Nephron progenitor cell (in vitro differentiated cells): ENCODE results near the gene FN3KRP.

Experiments
- DNase-seq: peaks from one replicate; pipeline ENCODE4 v3.0.0; 2021
- H3K27ac Mint-ChIP-seq: 2 replicates; pipeline ENCODE4 v1.8.0; 2021; ENCODE audit warnings: mild to moderate bottlenecking, moderate library complexity, mixed read lengths
- H3K27me3 Mint-ChIP-seq: 2 replicates; pipeline ENCODE4 v1.8.0; 2021; ENCODE audit warnings: mild to moderate bottlenecking, low read depth, mixed read lengths; ENCODE audit not compliant: poor library complexity
- H3K36me3 Mint-ChIP-seq: 2 replicates; pipeline ENCODE4 v1.8.0; 2021; ENCODE audit warnings: low read depth, mixed read lengths
- H3K4me1 Mint-ChIP-seq: 2 replicates; pipeline ENCODE4 v1.8.0; 2021; ENCODE audit warnings: mixed read lengths
- H3K4me3 Mint-ChIP-seq: 2 replicates; pipeline ENCODE4 v1.8.0; 2021; ENCODE audit warnings: mild to moderate bottlenecking, moderate library complexity, mixed read lengths
- H3K9me3 Mint-ChIP-seq: 2 replicates; pipeline ENCODE4 v1.8.0; 2021; ENCODE audit warnings: mild to moderate bottlenecking, moderate library complexity, mixed read lengths
- TF ChIP-seq, protein P1 (sequence below): fragments of 200-600 bp; sonication (generic); IDR thresholded peaks from 2 replicates; pipeline ENCODE4 v1.5.0; 2021; ENCODE audit warnings: antibody characterized with exemption

Gene FN3KRP

DNA sequence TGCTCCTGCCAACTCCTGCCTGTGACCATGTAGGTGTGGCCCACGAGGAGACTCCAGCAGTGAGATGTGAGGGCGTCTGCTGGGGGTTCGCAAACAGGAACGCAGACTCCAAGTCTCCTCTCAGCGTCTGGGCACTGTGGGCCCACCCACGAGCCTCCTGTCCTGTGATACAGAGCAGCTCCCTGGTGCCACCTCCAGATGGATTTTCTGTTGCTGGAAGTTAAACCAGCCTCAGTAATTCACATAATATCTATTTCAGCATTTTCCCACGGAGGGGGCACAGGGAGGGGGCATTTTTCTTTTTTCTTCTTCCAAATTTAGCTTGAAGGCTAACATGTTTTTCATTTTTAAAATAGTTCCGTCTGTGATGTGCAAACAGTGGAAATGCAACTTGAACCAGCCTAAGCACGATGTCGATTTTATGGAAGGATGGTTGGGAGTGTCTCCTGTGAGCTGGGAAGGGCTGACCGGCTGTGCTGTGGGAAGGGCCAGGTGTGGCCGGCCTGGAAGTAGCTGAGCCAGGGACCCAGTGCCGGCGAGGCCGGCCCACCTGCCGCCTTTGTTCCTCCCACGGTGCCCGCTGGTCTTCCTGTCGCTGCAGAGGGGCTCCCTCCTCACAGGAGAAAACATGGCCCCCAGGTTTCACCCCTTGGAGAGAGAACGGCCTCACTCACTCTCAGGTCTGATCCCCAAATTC, 14.1 kb upstream of the FN3KRP start:
- peaks cover 24% of the 10 kb centered on the region for H3K4me1 Mint-ChIP-seq
- no peak overlapping the region for H3K4me3 Mint-ChIP-seq
- peaks cover 35% of the 10 kb centered on the region for H3K27me3 Mint-ChIP-seq
- no peaks in the 10 kb centered on the region for H3K9me3 Mint-ChIP-seq
- TF ChIP-seq, protein P1, sequence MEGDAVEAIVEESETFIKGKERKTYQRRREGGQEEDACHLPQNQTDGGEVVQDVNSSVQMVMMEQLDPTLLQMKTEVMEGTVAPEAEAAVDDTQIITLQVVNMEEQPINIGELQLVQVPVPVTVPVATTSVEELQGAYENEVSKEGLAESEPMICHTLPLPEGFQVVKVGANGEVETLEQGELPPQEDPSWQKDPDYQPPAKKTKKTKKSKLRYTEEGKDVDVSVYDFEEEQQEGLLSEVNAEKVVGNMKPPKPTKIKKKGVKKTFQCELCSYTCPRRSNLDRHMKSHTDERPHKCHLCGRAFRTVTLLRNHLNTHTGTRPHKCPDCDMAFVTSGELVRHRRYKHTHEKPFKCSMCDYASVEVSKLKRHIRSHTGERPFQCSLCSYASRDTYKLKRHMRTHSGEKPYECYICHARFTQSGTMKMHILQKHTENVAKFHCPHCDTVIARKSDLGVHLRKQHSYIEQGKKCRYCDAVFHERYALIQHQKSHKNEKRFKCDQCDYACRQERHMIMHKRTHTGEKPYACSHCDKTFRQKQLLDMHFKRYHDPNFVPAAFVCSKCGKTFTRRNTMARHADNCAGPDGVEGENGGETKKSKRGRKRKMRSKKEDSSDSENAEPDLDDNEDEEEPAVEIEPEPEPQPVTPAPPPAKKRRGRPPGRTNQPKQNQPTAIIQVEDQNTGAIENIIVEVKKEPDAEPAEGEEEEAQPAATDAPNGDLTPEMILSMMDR = no peak
- no peak for DNase-seq
- no peaks in the 10 kb centered on the region for H3K36me3 Mint-ChIP-seq
- H3K27ac Mint-ChIP-seq = no peak overlapping the region

DNA sequence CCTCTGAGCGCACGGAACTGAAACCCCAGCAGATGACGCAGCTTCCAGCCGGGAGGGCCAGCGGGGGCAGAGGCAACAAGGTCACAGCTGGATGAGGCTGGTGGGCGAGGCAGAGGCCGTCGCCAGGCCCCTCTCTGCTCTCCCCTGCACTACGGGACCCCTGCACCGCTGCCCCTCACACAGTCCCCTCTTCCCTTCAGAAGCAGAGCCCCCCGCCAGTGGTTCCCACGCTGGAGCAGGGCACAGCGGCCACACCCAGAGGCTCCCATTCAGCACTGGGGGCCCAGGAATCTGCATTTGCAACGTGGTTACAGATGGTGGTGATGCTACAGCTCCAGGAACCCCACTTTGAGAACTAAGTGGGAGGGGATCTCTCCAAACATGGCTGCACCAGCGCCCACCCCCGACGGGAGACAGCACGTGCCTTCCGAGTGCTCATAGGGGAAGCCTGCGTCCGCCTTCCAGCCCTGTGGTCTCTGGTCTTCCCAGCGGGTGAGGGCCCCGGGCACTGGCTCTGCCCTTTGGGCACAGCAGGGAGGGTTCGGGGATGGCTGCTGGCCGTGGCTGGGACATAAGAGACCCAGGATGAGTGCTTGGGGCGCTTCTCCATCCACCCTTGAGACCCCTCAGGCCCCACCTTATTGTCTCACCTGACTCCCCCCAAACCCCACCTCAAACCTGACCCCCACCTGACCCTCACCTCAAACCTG, 13.3 kb upstream of the FN3KRP start:
- peaks cover 28% of the 10 kb centered on the region for H3K4me1 Mint-ChIP-seq
- H3K27ac Mint-ChIP-seq = no peak overlapping the region
- peaks cover 38% of the 10 kb centered on the region for H3K27me3 Mint-ChIP-seq
- TF ChIP-seq, protein P1 = no peak
- no peaks in the 10 kb centered on the region for H3K9me3 Mint-ChIP-seq
- H3K4me3 Mint-ChIP-seq = no peak overlapping the region
- H3K36me3 Mint-ChIP-seq = no peaks in the 10 kb centered on the region
- no peak for DNase-seq

DNA sequence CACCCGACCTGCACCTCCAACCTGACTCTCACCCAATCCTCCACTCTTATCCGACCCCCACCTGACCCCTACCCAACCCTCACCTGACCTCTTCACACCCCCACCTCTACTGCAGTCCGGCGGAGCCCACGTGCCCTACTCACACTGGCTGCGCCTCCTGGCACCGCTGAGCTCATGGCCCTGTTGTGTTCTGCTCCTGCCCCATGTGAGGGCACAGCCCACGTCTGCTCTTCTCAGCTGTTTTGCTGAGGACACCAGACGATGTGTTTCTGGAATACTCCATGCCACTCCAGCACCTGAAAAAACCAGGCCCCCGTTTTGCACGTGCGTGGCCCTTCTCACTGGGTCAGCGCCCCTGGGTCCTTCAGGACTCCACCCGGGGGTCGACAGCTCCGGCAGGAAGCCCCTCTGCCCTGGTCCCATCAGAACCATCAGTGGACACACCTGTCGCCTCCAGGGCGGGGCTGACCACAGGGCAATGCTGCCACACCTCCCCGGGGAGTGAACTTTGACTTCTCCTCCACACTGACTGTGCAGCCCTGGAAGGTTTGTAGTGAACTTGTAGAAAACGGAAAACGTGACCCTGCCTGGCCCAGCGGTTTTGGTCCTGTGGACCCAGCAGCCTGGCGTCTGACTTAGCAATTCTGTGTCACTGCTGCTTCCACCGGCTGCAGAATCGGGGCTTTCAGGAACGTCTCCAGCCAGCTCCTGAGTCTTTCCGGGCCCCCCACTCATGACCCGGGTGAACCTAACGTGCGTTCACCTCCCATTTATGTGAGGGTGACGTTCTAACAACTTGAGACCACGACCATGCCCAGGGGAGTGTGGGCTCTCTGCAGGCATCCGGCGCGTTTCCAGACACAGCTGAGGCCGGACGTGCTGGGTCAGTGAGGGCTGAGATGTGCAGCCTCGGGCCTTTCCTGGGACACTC, 12.3 kb upstream of the FN3KRP start:
- H3K9me3 Mint-ChIP-seq = no peaks in the 10 kb centered on the region
- no peak overlapping the region for H3K4me3 Mint-ChIP-seq
- TF ChIP-seq, protein P1 = no peak
- H3K27me3 Mint-ChIP-seq = peaks cover 36% of the 10 kb centered on the region
- H3K36me3 Mint-ChIP-seq = no peaks in the 10 kb centered on the region
- no peak for DNase-seq
- no peak overlapping the region for H3K27ac Mint-ChIP-seq
- H3K4me1 Mint-ChIP-seq = peaks cover 28% of the 10 kb centered on the region

DNA sequence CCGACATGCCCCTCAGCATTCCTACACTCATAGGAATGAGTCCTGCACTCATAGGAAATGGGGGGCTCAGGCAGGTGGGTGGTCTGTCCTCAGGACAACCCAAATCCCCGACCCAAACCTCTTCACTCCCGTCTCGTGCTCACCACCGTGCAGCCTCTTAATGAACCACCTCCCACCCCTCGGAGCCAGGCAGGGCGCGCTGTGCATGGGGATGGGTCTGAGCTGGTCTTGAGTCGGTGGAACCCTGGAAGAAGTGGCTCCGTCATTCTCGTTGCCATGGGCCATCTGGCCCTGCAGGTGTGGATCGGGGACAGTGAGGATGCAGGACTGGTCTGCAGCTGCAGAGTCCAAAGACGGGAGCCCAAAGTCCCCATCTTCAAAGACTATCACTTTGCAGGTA, 11.6 kb upstream of the FN3KRP start:
- Mint-ChIP-seq H3K9me3 (no peaks in the 10 kb centered on the region), H3K27me3 (peaks cover 30% of the 10 kb centered on the region), H3K36me3 (no peaks in the 10 kb centered on the region), H3K4me3 (no peak overlapping the region), H3K4me1 (peaks cover 28% of the 10 kb centered on the region), H3K27ac (no peak overlapping the region)
- DNase-seq = no peak
- TF ChIP-seq, protein P1 = no peak

DNA sequence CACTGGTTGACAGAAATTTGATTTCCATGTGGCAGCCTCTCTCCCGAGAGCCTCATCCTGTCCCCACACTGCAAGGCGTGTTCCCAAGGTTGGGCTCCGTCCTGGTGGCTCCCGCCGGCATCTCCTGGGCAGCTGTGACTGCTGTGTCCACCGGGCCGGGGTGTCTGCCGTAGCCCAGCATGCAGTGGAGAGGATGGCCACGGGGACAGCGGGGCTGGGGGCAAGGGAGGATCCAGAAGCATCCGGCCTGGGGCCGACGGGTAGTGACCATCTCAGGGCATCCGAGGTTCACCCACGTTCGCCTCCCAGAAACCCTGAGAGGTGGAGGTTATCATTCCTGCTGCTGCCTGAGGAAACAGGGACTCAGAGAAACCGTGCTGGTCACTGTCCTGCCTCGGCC, 10.8 kb upstream of the FN3KRP start:
- Mint-ChIP-seq H3K9me3 (no peaks in the 10 kb centered on the region), H3K4me1 (peaks cover 28% of the 10 kb centered on the region), H3K36me3 (no peaks in the 10 kb centered on the region), H3K27me3 (peaks cover 22% of the 10 kb centered on the region), H3K4me3 (no peak overlapping the region), H3K27ac (no peak overlapping the region)
- TF ChIP-seq, protein P1 = no peak
- DNase-seq = no peak
